SJSA1 (cell line): ENCODE results near the gene NTM. TPM values are rescaled to one million over a fixed set of nuclear protein-coding genes. Genes with fewer than 3 reads are reported as not detected.

Source experiments
- DNase-seq, 2 experiments: peaks; one replicate each; pipeline ENCODE4 v3.0.0-alpha.2; 2015 to 2020; ENCODE audit warnings: low spot score in 2 of 2, low read depth in 1 of 2
- H3K27ac ChIP-seq: fragments of 250-450 bp; sonication (Bioruptor Pico); 2 replicates; pipeline ENCODE4 v1.5.1; 2020; ENCODE audit warnings: mild to moderate bottlenecking, moderate library complexity
- H3K27me3 ChIP-seq: fragments of 250-450 bp; sonication (Bioruptor Pico); replicated peaks from 2 replicates; pipeline ENCODE4 v1.5.1; 2020; ENCODE audit warnings: mild to moderate bottlenecking, moderate library complexity
- H3K36me3 ChIP-seq: fragments of 250-450 bp; sonication (Bioruptor Pico); 2 replicates; pipeline ENCODE4 v1.5.1; 2020; ENCODE audit warnings: mild to moderate bottlenecking
- H3K4me1 ChIP-seq: fragments of 250-450 bp; sonication (Bioruptor Pico); replicated peaks from 2 replicates; pipeline ENCODE4 v1.6.1; 2021; ENCODE audit warnings: mild to moderate bottlenecking
- H3K4me3 ChIP-seq: fragments of 250-450 bp; sonication (Bioruptor Pico); 2 replicates; pipeline ENCODE4 v1.5.1; 2020; ENCODE audit warnings: mild to moderate bottlenecking
- H3K9me3 ChIP-seq: fragments of 250-450 bp; sonication (Bioruptor Pico); replicated peaks from 2 replicates; pipeline ENCODE4 v1.5.1; 2020; ENCODE audit warnings: mild to moderate bottlenecking
- total RNA-seq: library from RNA; depleted of rRNA; stranded (reverse); fragments of >200 nt; shearing (Covaris generic); gene quantifications from 2 replicates; pipeline ENCODE4 v1.2.3, GENCODE V29; 2014

NTM gene
- total RNA-seq, 1 experiment from 2014 or later: 0.34 TPM

- Histone ChIP-seq H3K36me3 (no peaks in the 10 kb centered on the region), H3K9me3 (no peaks in the 10 kb centered on the region), H3K4me1 (no peaks in the 10 kb centered on the region), H3K4me3 (no peak overlapping the region), H3K27me3 (no peaks in the 10 kb centered on the region), H3K27ac (no peak overlapping the region)
- DNase-seq: no peak
Observed at GRCh38 chr11:132099692-132100091, 729.3 kb downstream of the NTM start.

DNA sequence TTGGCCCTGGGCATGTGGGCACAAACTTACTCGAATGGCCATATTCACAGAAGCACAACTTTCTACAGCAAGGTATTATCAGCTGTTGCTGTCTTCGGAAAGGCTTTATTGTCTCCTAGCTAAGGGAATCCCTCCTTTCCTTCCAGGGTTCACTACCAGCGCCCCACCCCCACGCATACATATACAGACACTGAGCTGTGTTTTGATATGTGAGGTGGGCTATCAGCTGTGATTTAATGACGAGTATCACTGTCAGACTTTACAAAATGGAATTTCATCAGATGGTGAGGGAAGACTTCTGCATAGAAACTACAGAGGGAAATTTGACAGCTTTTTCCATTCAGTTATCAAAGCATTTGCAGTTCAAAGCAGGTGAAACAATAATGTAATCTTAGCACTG lies 730.2 kb downstream of the NTM start:
- Histone ChIP-seq H3K27ac (no peak overlapping the region), H3K36me3 (no peaks in the 10 kb centered on the region), H3K27me3 (no peaks in the 10 kb centered on the region), H3K9me3 (no peaks in the 10 kb centered on the region), H3K4me3 (no peak overlapping the region), H3K4me1 (no peaks in the 10 kb centered on the region)
- DNase-seq: no peak

GRCh38 chr11:132101881-132102280 lies 731.5 kb downstream of the NTM start:
- no peaks in the 10 kb centered on the region for H3K4me1 ChIP-seq
- H3K27ac ChIP-seq: no peak overlapping the region
- no peaks in the 10 kb centered on the region for H3K9me3 ChIP-seq
- no peaks in the 10 kb centered on the region for H3K36me3 ChIP-seq
- DNase-seq: no peak
- no peak overlapping the region for H3K4me3 ChIP-seq
- H3K27me3 ChIP-seq: no peaks in the 10 kb centered on the region

GRCh38 chr11:132103021-132103420 lies 732.6 kb downstream of the NTM start:
- Histone ChIP-seq H3K36me3 (no peaks in the 10 kb centered on the region), H3K9me3 (no peaks in the 10 kb centered on the region), H3K4me3 (no peak overlapping the region), H3K27me3 (no peaks in the 10 kb centered on the region), H3K4me1 (no peaks in the 10 kb centered on the region), H3K27ac (no peak overlapping the region)
- no peak for DNase-seq

DNA sequence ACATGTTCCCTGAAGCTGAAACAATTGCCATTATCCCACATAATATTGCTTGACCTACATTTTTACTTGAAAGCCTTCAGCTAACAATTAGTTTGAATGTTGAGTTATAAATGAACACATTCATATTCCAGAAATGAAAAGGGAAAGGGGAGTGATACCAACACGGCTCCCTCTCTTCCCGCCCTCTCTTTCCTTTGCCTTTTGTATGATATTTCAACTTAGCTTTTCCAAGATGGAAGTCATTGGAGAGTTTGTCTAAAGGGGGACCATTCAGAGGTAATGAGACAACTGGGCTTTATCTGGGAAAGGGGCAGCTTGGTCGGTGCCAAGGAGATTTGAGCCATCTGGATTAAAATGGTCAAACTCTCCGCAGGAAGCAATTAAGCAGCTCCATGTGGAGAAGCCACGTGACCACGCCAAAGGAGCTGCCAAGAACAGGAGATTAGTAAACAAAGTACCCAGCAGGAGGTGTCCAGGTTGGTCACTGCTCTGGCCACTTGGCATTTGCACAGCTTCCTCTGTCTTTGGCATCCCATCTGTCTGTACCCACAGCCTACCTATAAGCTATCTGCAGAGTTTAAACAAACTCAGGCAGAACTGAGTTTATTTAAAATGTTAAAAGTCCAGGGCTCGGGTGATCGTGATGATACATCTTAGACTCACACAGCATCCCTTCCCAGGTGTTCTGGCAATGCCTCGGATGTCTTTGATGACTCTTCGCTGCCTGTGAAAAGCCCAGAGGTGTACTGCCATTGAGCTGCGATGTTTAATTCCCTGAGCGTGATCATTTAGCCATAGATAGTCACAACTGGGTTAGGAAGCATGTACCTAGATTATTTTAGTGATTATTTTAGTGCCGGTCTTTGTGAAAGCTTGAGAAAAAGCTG lies 735.9 kb downstream of the NTM start:
- no peaks in the 10 kb centered on the region for H3K9me3 ChIP-seq
- no peaks in the 10 kb centered on the region for H3K27me3 ChIP-seq
- H3K27ac ChIP-seq: no peak overlapping the region
- no peak overlapping the region for H3K4me3 ChIP-seq
- peaks cover under 1% of the 10 kb centered on the region for H3K4me1 ChIP-seq
- H3K36me3 ChIP-seq: no peaks in the 10 kb centered on the region
- DNase-seq: no peak

DNA sequence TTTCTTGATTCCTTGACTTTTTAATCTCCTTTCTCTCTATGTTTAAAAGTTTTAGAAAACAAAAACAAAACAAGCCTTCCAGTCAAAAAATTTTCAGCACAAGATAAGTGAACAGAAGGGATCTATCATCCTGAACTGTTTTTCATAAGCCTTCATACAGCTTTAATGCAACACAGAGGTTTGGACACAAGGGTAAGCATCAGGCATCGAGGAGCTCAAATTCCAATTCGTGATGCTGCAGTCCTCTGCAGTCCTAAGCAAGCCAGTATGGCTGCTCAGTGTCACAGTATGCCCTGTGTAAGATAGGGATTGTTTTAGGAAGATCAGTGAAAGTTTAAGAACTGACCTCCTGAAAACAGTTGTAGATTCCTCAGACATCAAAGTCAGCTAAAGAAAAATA lies 740.9 kb downstream of the NTM start:
- Histone ChIP-seq H3K4me3 (no peak overlapping the region), H3K27me3 (no peaks in the 10 kb centered on the region), H3K27ac (0 out of 2 replicates have a peak overlapping the region, but pooled peaks have one; percentile 29), H3K9me3 (no peaks in the 10 kb centered on the region), H3K4me1 (peaks cover 11% of the 10 kb centered on the region), H3K36me3 (no peaks in the 10 kb centered on the region)
- DNase-seq: no peak

GRCh38 chr11:132111838-132112237 lies 741.4 kb downstream of the NTM start:
- H3K36me3 ChIP-seq: no peaks in the 10 kb centered on the region
- H3K4me1 ChIP-seq: peaks cover 11% of the 10 kb centered on the region
- H3K9me3 ChIP-seq: no peaks in the 10 kb centered on the region
- H3K4me3 ChIP-seq: no peak overlapping the region
- peak overlapping the region; percentile 29; the same call in 1 of the 2 replicates for H3K27ac ChIP-seq
- H3K27me3 ChIP-seq: no peaks in the 10 kb centered on the region
- DNase-seq: peak in 1 of 2 experiments; percentile 25

GRCh38 chr11:132112846-132113245 lies 742.4 kb downstream of the NTM start:
- no peak for DNase-seq
- Histone ChIP-seq H3K4me1 (peaks cover 11% of the 10 kb centered on the region), H3K9me3 (no peaks in the 10 kb centered on the region), H3K36me3 (no peaks in the 10 kb centered on the region), H3K4me3 (no peak overlapping the region), H3K27ac (no peak overlapping the region), H3K27me3 (no peaks in the 10 kb centered on the region)

GRCh38 chr11:132114185-132114584 lies 743.8 kb downstream of the NTM start:
- DNase-seq: peak in 1 of 2 experiments; percentile 6
- Histone ChIP-seq H3K36me3 (no peaks in the 10 kb centered on the region), H3K9me3 (no peaks in the 10 kb centered on the region), H3K27me3 (no peaks in the 10 kb centered on the region), H3K4me1 (peaks cover 11% of the 10 kb centered on the region), H3K27ac (no peak overlapping the region), H3K4me3 (no peak overlapping the region)

DNA sequence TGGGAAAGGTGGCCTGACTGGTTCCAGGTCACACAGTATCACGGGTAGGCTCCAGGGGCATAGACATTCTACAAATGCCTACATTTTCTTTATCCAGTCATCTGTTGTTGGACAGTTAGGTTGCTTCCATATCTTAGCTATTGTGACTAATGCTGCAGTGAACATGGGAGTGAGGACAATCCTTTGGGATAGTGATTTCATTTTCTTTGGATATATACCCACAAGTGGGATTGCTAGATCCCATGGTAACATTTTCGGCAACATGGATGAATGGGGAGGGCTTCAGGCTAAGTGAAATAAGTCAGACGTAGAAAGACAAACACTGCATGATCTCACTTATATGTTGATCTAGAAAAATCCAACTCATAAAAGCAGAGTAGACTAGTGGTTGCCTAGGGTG lies 744.3 kb downstream of the NTM start:
- Histone ChIP-seq H3K27ac (no peak overlapping the region), H3K4me3 (no peak overlapping the region), H3K4me1 (peaks cover 11% of the 10 kb centered on the region), H3K27me3 (no peaks in the 10 kb centered on the region), H3K9me3 (no peaks in the 10 kb centered on the region), H3K36me3 (no peaks in the 10 kb centered on the region)
- no peak for DNase-seq

DNA sequence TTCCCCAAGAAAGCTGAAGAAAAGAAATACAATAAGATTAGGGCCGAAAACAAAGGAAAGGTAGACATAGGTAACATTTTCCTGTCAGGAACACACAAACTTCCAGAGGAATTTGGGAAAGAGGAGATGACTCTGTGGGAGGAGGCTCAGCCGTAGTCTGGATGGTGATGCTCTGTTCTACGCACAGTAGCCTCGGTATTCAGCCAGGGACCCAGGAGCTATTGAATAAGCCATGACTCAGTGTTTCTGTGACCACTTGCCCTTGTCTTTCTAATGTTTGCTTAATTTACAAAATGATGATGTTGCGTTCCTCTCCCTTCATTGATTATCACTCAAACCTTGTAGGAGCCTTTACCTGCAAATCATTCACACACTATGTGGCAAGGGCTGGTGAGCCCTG lies 745.0 kb downstream of the NTM start:
- Histone ChIP-seq H3K36me3 (no peaks in the 10 kb centered on the region), H3K27ac (no peak overlapping the region), H3K9me3 (no peaks in the 10 kb centered on the region), H3K4me3 (no peak overlapping the region), H3K27me3 (no peaks in the 10 kb centered on the region), H3K4me1 (peaks cover 11% of the 10 kb centered on the region)
- DNase-seq: no peak

GRCh38 chr11:132116516-132116915 lies 746.1 kb downstream of the NTM start:
- Histone ChIP-seq H3K27me3 (no peaks in the 10 kb centered on the region), H3K27ac (no peak overlapping the region), H3K4me1 (peaks cover 8% of the 10 kb centered on the region), H3K4me3 (no peak overlapping the region), H3K9me3 (no peaks in the 10 kb centered on the region), H3K36me3 (no peaks in the 10 kb centered on the region)
- no peak for DNase-seq

- Histone ChIP-seq H3K27me3 (no peaks in the 10 kb centered on the region), H3K4me1 (no peaks in the 10 kb centered on the region), H3K27ac (no peak overlapping the region), H3K36me3 (no peaks in the 10 kb centered on the region), H3K4me3 (no peak overlapping the region), H3K9me3 (no peaks in the 10 kb centered on the region)
- DNase-seq: no peak
Observed at GRCh38 chr11:132118661-132119060, 748.2 kb downstream of the NTM start.

DNA sequence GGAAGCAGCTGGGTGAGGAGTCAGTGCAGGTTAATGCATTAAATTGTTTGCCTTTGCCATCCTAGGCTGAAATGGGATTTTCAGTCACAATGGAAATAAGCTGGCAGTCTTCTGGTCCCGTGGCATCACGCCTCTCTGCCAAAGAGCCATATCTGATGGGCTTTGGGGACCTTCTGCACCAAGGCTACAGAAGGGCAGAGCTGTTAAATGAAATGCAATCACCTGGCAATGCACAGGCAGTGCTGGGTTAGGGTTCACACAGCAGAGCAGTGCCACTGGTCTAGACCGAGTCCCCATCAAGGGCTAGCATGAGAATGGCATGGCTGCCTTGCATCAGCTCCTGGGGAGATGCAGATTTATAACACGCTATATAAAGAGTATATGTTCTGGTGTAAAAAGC lies 749.2 kb downstream of the NTM start:
- no peaks in the 10 kb centered on the region for H3K4me1 ChIP-seq
- H3K9me3 ChIP-seq: no peaks in the 10 kb centered on the region

More for the DNA sequence above, 749.2 kb downstream of the NTM start:
- no peak for DNase-seq
- H3K27me3 ChIP-seq: no peaks in the 10 kb centered on the region
- H3K4me3 ChIP-seq: no peak overlapping the region
- no peak overlapping the region for H3K27ac ChIP-seq
- H3K36me3 ChIP-seq: no peaks in the 10 kb centered on the region
